H1 (cell line): ENCODE data around the gene OR56A5. TPM values are rescaled to one million over a fixed set of nuclear protein-coding genes. Genes with fewer than 3 reads are reported as not detected.

ENCODE experiments used
- polyA plus RNA-seq, 7 experiments: library from polyadenylated mRNA; depleted of rRNA in 3 of 7; stranded (reverse) in 5 of 7; unstranded in 2 of 7; fragments of >200 nt in 5 of 7; fragments of 200-250 nt in 2 of 7; gene quantifications; 1 replicate in 5 of 7; 2 replicates in 1 of 7; 4 replicates in 1 of 7; pipeline versions ENCODE4 v1.2.1 to v1.2.3, GENCODE V29; 2011 to 2013; ENCODE audit warnings: missing spikeins in 2 of 7, mixed read lengths in 2 of 7
- small RNA-seq: library from polyadenylated mRNA; stranded (forward); fragments of <200 nt; extraction: miRNeasy Mini kit (QIAGEN cat#:217004); gene quantifications from one replicate; pipeline ENCODE3, GENCODE V24; 2013; ENCODE audit not compliant: insufficient read depth
- total RNA-seq: library from RNA; stranded (reverse); fragmentation: NEBNext Ultra II Directional; extraction: Animal tissue kit (Norgen Biotek cat#: 25700); gene quantifications from 2 replicates; pipeline ENCODE4 v1.2.1, GENCODE V29; 2021

Gene OR56A5
- total and polyA plus RNA-seq, 2 of the 8 experiments (the other 6 are each of a cell fraction or from before 2014, with no cell fraction given) = 0.14 TPM; not detected in 1

Small RNA genes lying within 50 kb of the gene (small RNA-seq; reads per million reads assigned to genes)
- gene RNA5SP329 = not detected

Other genes with a start within 250 kb of the OR56A5 start
- not detected in 2 replicates for gene OR56B1, start 232.0 kb downstream of the OR56A5 start, total RNA-seq
- 0.08 and 0.20 TPM in 2 replicates for gene OR56B1, start 232.0 kb downstream of the OR56A5 start, polyA plus RNA-seq (2011; rRNA removed)
- gene OR52N4, start 214.3 kb downstream of the OR56A5 start, total RNA-seq = not detected in 2 replicates
- 3.5 and 3.7 TPM in 2 replicates for gene OR52N4, start 214.3 kb downstream of the OR56A5 start, polyA plus RNA-seq (2011; rRNA removed)
- not detected in 2 replicates for gene OR52N5, start 185.1 kb downstream of the OR56A5 start, total RNA-seq
- gene OR52N5, start 185.1 kb downstream of the OR56A5 start, polyA plus RNA-seq (2011; rRNA removed) = 0.06 and 0.12 TPM in 2 replicates
- not detected in 2 replicates for gene OR52N1, start 177.2 kb downstream of the OR56A5 start, total RNA-seq
- gene OR52N1, start 177.2 kb downstream of the OR56A5 start, polyA plus RNA-seq (2011; rRNA removed) = 0.09 TPM in 1 of 2 replicates, not detected in the other
- gene OR52N2, start 159.6 kb downstream of the OR56A5 start, total RNA-seq = 0.33 and 0.39 TPM in 2 replicates
- 3.8 and 4.8 TPM in 2 replicates for gene OR52N2, start 159.6 kb downstream of the OR56A5 start, polyA plus RNA-seq (2011; rRNA removed)
- not detected in 2 replicates for gene OR52E6, start 126.6 kb downstream of the OR56A5 start, total RNA-seq
- gene OR52E6, start 126.6 kb downstream of the OR56A5 start, polyA plus RNA-seq (2011; rRNA removed) = 0.14 TPM in 1 of 2 replicates, not detected in the other
- gene OR52E8, start 110.8 kb downstream of the OR56A5 start, total RNA-seq = not detected in 2 replicates
- not detected in 2 replicates for gene OR52E8, start 110.8 kb downstream of the OR56A5 start, polyA plus RNA-seq (2011; rRNA removed)
- not detected in 2 replicates for gene OR52E4, start 87.9 kb downstream of the OR56A5 start, total RNA-seq
- not detected in 2 replicates for gene OR52E4, start 87.9 kb downstream of the OR56A5 start, polyA plus RNA-seq (2011; rRNA removed)
- not detected in 2 replicates for gene OR52E5, start 75.3 kb downstream of the OR56A5 start, total RNA-seq
- gene OR52E5, start 75.3 kb downstream of the OR56A5 start, polyA plus RNA-seq (2011; rRNA removed) = not detected in 2 replicates
- gene OR56A3, start 26.2 kb downstream of the OR56A5 start, total RNA-seq = not detected in 2 replicates
- not detected in 2 replicates for gene OR56A3, start 26.2 kb downstream of the OR56A5 start, polyA plus RNA-seq (2011; rRNA removed)
- not detected in 2 replicates for gene OR52L1, start 18.5 kb upstream of the OR56A5 start, total RNA-seq
- gene OR52L1, start 18.5 kb upstream of the OR56A5 start, polyA plus RNA-seq (2011; rRNA removed) = 0.06 and 0.24 TPM in 2 replicates
- not detected in 2 replicates for gene OR56A4, start 38.5 kb upstream of the OR56A5 start, total RNA-seq
- gene OR56A4, start 38.5 kb upstream of the OR56A5 start, polyA plus RNA-seq (2011; rRNA removed) = 0.15 and 0.17 TPM in 2 replicates
- gene OR56A1, start 62.3 kb upstream of the OR56A5 start, total RNA-seq = 0.06 and 0.09 TPM in 2 replicates
- 0.02 and 0.20 TPM in 2 replicates for gene OR56A1, start 62.3 kb upstream of the OR56A5 start, polyA plus RNA-seq (2011; rRNA removed)
- not detected in 2 replicates for gene OR56B4, start 139.2 kb upstream of the OR56A5 start, total RNA-seq
- gene OR56B4, start 139.2 kb upstream of the OR56A5 start, polyA plus RNA-seq (2011; rRNA removed) = not detected in 2 replicates
- gene OR52B2, start 201.8 kb upstream of the OR56A5 start, total RNA-seq = not detected in 2 replicates
- 0.15 TPM in 1 of 2 replicates, not detected in the other for gene OR52B2, start 201.8 kb upstream of the OR56A5 start, polyA plus RNA-seq (2011; rRNA removed)
- not detected in 2 replicates for gene OR52W1, start 230.7 kb upstream of the OR56A5 start, total RNA-seq
- gene OR52W1, start 230.7 kb upstream of the OR56A5 start, polyA plus RNA-seq (2011; rRNA removed) = not detected in 2 replicates
- not detected in 2 replicates for gene C11orf42, start 237.1 kb upstream of the OR56A5 start, total RNA-seq
- not detected in 2 replicates for gene C11orf42, start 237.1 kb upstream of the OR56A5 start, polyA plus RNA-seq (2011; rRNA removed)